ENCODE data around the gene PMVK. TPM values are rescaled to one million over a fixed set of nuclear protein-coding genes. Genes with fewer than 3 reads are reported as not detected.

Gene PMVK
- total and polyA plus RNA-seq, 2 of the 4 experiments (the other 2 are of a cell fraction): 9.0 to 28.1 TPM

DNA sequence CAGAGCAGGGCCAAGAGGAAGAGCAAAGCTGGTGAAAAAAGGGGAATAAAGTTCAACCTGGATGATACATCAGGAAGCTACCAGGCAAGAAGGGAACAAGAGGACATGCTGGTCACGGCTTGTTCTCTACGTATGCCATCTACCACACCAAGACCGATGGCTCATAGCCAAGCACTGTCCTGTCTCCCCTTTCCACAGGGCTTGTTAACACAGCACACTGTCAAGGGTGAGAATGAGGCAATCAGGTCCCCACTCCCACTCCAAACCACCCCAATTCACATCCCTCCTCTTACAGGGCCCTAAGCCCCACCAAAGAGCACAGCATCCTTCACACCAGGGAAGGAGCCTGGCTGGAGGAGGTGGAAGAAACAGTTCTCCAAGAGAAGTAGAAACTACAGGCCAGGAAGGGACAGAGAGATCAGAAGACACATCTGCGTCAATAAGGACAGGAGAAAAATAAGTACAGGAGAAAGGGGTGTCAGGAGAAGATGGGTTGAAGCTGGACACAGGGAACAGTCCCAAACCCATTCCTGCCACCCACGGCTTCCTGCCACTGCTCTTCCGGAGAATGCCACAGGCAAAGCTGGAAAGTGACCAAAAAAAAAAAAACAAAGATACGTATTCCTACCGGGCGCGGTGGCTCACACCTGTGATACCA, 35.0 kb upstream of the PMVK start:
- ATAC-seq (ENCODE audit: low read depth): no peak
- WGBS, 2 experiments (ENCODE audit: extremely low coverage in 2 of 2, insufficient read length in 1 of 2): no CpG with 5 or more reads among the region's 10 CpGs
- POLR2A ChIA-PET (ENCODE audit: unreplicated experiment): interaction anchor here (0.7 to 1.3 kb wide), 4 partner anchors 16 to 37 kb away, joined by 3 to 10 read pairs (median 4); partner anchors contain the start of gene PBXIP1

More for the DNA sequence above, 35.0 kb upstream of the PMVK start:
- peak overlapping the region; percentile 99 for H2AK9ac ChIP-seq (replicated peaks; ENCODE audit: low read depth, low read length, poor library complexity)
- H3K23ac ChIP-seq (ENCODE audit: low read depth, low read length): peak overlapping the region; percentile 100
- in situ Hi-C loops (cut with MboI; ENCODE audit: low sequenced_read_pairs): no loop called here
- H3K9me1 ChIP-seq (ENCODE audit: insufficient read depth, low read length): peaks cover 7% of the 10 kb centered on the region
- H2AK5ac ChIP-seq (ENCODE audit: low read depth, low read length): peak overlapping the region; percentile 100
- TF ChIP-seq SMC3 (IDR thresholded peaks at IDR 0.05; ENCODE audit: low read depth, low read length) (no peak), CEBPB (IDR thresholded peaks at IDR 0.05; ENCODE audit: low read depth, low read length) (peak; percentile 25; the same call in 1 of the 2 replicates), POLR2A (IDR thresholded peaks at IDR 0.05; ENCODE audit: low read depth, low read length) (no peak), RFX5 (IDR thresholded peaks at IDR 0.05; ENCODE audit: low read depth, low read length) (no peak)
- peak overlapping the region; percentile 100 for H3K4ac ChIP-seq (ENCODE audit: low read depth, low read length)
- intact Hi-C loops (cut with micrococcal nuclease): loop anchor here (10.0 kb wide), 1 partner anchor 203 kb away; the partner anchor contains the start of genes KRTCAP2 and TRIM46
- peak overlapping the region; percentile 99 for H2BK15ac ChIP-seq (ENCODE audit: low read depth, low read length)
- H3K14ac ChIP-seq (replicated peaks; ENCODE audit: low read depth, low read length): peak overlapping the region; percentile 99
- no peaks in the 10 kb centered on the region for H3K9me3 ChIP-seq (ENCODE audit: control insufficient read depth, insufficient read depth, low read length)
- peak overlapping the region; percentile 98 for H4K5ac ChIP-seq (ENCODE audit: low read depth, low read length)
- peak overlapping the region; percentile 71 for H2AFZ ChIP-seq (replicated peaks; ENCODE audit: low read length, poor library complexity)
- CTCF ChIA-PET: interaction anchor here (1.3 to 2.2 kb wide), 3 partner anchors 12 to 114 kb away, joined by 5 to 9 read pairs (median 6); partner anchors contain the start of gene FLAD1
- no peak for DNase-seq
- H3K79me1 ChIP-seq (ENCODE audit: low read depth in 1 of 2, low read length in 2 of 2): peaks cover 14 to 62% of the 10 kb centered on the region in 2 experiments
- H3K9ac ChIP-seq (ENCODE audit: low read depth, low read length): peak overlapping the region; percentile 73
- peak overlapping the region; percentile 97 for H2BK5ac ChIP-seq (ENCODE audit: low read depth, low read length, poor library complexity, severe bottlenecking)
- H3K27me3 ChIP-seq (ENCODE audit: control insufficient read depth, insufficient read depth, low read length): no peaks in the 10 kb centered on the region
- BruUV-seq (replicated peaks): no TSS peak
- dilution Hi-C loops (cut with HindIII; ENCODE audit: low sequenced_read_pairs, unreplicated experiment): no loop called here
- no peak overlapping the region for H3K4me3 ChIP-seq (ENCODE audit: insufficient read depth, low read depth, low read length)
- peaks cover 18% of the 10 kb centered on the region for H3K4me1 ChIP-seq (ENCODE audit: control insufficient read depth, insufficient read depth, low read length)
- H3K18ac ChIP-seq (ENCODE audit: low read depth, low read length): peak overlapping the region; percentile 98
- H3K36me3 ChIP-seq (ENCODE audit: control insufficient read depth, insufficient read depth, low read length): peaks cover 19% of the 10 kb centered on the region
- H4K8ac ChIP-seq (ENCODE audit: low read depth in 2 of 2, low read length in 2 of 2): peak overlapping the region; percentile 95 to 98
- peak overlapping the region; percentile 95 for H2BK120ac ChIP-seq (ENCODE audit: low read depth, low read length)
- H2BK20ac ChIP-seq (ENCODE audit: low read depth, low read length): peak overlapping the region; percentile 97
- peaks cover 33% of the 10 kb centered on the region for H4K20me1 ChIP-seq (ENCODE audit: insufficient read depth, low read length)
- H4K91ac ChIP-seq (ENCODE audit: insufficient read depth, low read depth, low read length): peak overlapping the region; percentile 100
- H3K27ac ChIP-seq (ENCODE audit: insufficient read depth, low read length): peak overlapping the region; percentile 96
- H3K4me2 ChIP-seq (ENCODE audit: low read depth, low read length): peak overlapping the region; percentile 78
- peak overlapping the region; percentile 92 for H3K56ac ChIP-seq (ENCODE audit: extremely low read depth, insufficient read depth, low read length)

Measured in IMR-90 (cell line).